Globus pallidus (tissue), 1 donor: ENCODE data around the gene COCH.
"Not testable (repeated sequence)": the region's sequence is repeated elsewhere in the genome, so short reads cannot be mapped to it uniquely, and the experiment has no call there.

Experiments
- DNase-seq: peaks from one replicate; pipeline ENCODE4 v3.0.0-alpha.2; 2015; ENCODE audit warnings: low spot score

COCH gene

GRCh38 chr14:30875788-30876053, 1.4 kb downstream of the COCH start:
- no peak for DNase-seq

- no peak for DNase-seq
Measured at GRCh38 chr14:30876692-30877091, 2.3 kb downstream of the COCH start.

GRCh38 chr14:30882431-30882830, 8.1 kb downstream of the COCH start:
- DNase-seq, result no peak

- DNase-seq, result no peak
Measured at GRCh38 chr14:30883508-30884294, 9.3 kb downstream of the COCH start.

- DNase-seq, result no peak
Measured at GRCh38 chr14:30884901-30885300, 10.5 kb downstream of the COCH start.

- no peak for DNase-seq
Measured at GRCh38 chr14:30885840-30886740, 11.7 kb downstream of the COCH start.

- DNase-seq, result no peak
Measured at GRCh38 chr14:30888480-30889243, 14.3 kb downstream of the COCH start.

- no peak for DNase-seq
Measured at GRCh38 chr14:30889244-30889594, 14.9 kb downstream of the COCH start.

- no peak for DNase-seq
Measured at GRCh38 chr14:30893819-30894218, 19.5 kb downstream of the COCH start.

- DNase-seq, result no peak
Measured at GRCh38 chr14:30894923-30895515, 20.7 kb downstream of the COCH start.

GRCh38 chr14:30896435-30896834, 22.1 kb downstream of the COCH start:
- DNase-seq, result no peak

GRCh38 chr14:30897121-30897520, 22.8 kb downstream of the COCH start:
- not testable (repeated sequence) for DNase-seq

- no peak for DNase-seq
Measured at GRCh38 chr14:30903285-30904124, 29.1 kb downstream of the COCH start.

GRCh38 chr14:30906752-30907658, 32.6 kb downstream of the COCH start:
- peak; percentile 11 for DNase-seq

GRCh38 chr14:30907659-30908057, 33.3 kb downstream of the COCH start:
- no peak for DNase-seq

GRCh38 chr14:30908826-30909225, 34.5 kb downstream of the COCH start:
- DNase-seq, result no peak

GRCh38 chr14:30914812-30915211, 40.5 kb downstream of the COCH start:
- DNase-seq, result no peak

GRCh38 chr14:30915596-30915995, 41.2 kb downstream of the COCH start:
- DNase-seq, result no peak

GRCh38 chr14:30921305-30921704, 46.9 kb downstream of the COCH start:
- DNase-seq, result no peak

GRCh38 chr14:30921788-30922187, 47.4 kb downstream of the COCH start:
- DNase-seq, result no peak
